22Rv1 (cell line): ENCODE data around the gene H6PD.
A peak's percentile ranks its signal among the peaks of the same experiment; 100 is the strongest.

Experiments used
- H3K27ac ChIP-seq: fragments of 450-650 bp; 2 replicates; pipeline ENCODE4 v1.5.1; 2017
- ZFX ChIP-seq: fragments of 450-650 bp; IDR thresholded peaks from 2 replicates; pipeline ENCODE4 v1.6.1; 2017; ENCODE audit warnings: antibody characterized with exemption, borderline replicate concordance
- TF ChIP-seq, protein P1 (sequence below): fragments of 450-650 bp; IDR thresholded peaks from 2 replicates; pipeline ENCODE4 v1.5.1; 2017; ENCODE audit warnings: mild to moderate bottlenecking

Gene H6PD

DNA sequence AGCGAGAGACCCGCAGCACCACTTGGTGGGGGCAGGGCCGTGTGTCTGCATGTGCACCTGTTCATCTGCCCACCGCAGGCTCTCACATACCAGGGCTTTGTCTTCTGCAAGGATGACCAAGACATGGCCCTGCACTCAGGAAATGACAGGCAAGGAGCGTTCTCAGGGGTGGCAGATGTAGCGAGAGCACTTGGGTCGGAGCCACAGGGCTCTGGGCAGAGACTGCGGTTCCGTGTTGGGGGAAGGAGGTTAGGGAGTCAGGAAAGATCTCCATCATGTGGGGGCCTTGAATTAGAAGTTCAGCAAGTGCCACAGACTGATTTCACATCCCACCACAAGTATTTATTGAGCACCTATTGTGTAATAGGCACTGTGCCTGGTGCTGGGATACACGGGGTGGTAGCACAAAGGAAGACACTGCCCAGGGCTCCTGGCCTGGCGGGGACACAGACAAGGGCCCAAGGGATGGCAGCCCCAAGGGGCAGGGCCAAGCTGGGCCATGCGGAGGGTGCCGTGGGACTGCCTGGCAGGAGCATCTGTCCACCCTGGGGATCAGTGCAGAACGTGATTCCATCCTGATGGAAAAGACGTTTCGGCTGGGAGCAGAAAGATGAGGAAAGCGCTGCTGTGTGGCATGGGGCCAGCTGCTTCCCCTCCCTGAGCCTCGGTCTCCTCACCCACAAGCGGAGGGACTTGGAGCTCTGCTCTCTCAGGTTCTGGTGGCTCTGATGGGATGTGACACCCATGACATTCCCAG, 46.7 kb downstream of the H6PD start:
- TF ChIP-seq, protein P1, sequence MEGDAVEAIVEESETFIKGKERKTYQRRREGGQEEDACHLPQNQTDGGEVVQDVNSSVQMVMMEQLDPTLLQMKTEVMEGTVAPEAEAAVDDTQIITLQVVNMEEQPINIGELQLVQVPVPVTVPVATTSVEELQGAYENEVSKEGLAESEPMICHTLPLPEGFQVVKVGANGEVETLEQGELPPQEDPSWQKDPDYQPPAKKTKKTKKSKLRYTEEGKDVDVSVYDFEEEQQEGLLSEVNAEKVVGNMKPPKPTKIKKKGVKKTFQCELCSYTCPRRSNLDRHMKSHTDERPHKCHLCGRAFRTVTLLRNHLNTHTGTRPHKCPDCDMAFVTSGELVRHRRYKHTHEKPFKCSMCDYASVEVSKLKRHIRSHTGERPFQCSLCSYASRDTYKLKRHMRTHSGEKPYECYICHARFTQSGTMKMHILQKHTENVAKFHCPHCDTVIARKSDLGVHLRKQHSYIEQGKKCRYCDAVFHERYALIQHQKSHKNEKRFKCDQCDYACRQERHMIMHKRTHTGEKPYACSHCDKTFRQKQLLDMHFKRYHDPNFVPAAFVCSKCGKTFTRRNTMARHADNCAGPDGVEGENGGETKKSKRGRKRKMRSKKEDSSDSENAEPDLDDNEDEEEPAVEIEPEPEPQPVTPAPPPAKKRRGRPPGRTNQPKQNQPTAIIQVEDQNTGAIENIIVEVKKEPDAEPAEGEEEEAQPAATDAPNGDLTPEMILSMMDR: no peak
- no peak for TF ChIP-seq ZFX
- H3K27ac ChIP-seq: no peak overlapping the region

DNA sequence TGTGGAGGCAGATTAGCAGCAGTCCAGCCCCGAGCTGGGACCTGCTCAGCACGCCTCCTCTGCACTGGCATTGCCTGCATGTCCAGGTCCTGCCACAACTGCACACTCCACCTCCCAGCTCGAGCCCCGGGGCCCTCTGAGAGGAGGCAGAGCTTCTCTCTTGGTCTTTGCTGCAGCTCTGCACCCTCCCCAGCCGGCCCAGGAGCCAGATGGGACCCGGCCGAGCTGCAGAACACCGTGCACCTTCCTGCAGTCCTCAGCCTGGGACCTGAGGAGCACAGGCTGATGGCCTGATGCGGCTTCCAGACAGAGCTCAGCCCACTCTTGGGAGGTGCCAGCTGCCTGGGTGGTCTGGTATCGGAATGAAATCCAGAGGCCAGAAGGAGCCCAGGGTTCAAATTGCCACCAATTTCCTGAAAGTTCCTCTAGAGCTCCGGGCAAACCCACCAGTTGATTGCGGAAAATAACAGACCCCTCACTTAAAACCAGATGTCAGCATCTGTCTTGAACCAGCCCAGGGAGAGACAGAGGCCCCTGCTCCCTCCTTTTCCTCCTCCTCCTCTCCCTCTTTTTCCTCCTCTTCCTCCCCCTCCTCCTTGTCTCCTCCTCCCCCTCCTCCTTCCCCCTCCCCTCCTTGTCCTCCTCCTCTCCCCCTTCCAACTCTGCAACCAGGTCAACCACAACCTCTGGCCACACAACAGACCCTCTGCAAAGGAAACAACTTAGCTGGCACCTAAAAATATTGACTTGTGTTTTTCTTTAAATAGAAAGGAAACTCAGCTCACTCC, 47.5 kb downstream of the H6PD start:
- TF ChIP-seq ZFX: no peak
- TF ChIP-seq, protein P1: no peak
- no peak overlapping the region for H3K27ac ChIP-seq

DNA sequence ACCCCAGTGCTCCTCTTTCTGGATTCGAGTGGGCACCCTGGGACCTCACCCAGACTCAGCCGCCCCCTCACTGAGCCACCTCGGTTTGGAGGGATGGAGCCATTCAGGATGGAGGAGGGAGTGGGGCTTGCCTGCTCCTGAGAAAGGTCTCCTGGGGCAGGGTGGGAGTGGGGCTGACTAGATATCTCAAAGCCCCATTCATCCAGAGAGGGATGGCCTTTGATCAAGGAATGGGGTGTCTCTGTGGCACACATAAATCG, 48.1 kb downstream of the H6PD start:
- no peak for TF ChIP-seq ZFX
- TF ChIP-seq, protein P1: no peak
- no peak overlapping the region for H3K27ac ChIP-seq

DNA sequence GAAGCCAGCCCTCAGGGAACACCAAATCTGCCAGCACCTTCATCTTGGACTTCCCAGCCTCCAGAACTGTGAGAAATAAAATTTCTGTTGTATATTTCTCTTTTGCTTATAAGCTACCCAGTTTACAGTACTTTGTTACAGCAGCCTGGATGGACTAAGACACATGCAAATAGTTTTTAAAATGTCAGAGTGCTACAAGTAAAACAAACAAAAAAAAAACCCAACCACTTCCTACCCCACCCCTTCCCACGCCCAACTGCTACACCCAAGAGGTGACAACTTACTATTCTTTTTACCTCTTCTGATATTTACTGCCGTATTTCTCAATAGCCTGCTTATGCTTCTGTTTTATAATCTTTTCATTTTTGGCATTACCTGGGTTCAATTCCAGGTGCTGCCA, 49.5 kb downstream of the H6PD start:
- TF ChIP-seq, protein P1: no peak
- TF ChIP-seq ZFX: no peak
- no peak overlapping the region for H3K27ac ChIP-seq

DNA sequence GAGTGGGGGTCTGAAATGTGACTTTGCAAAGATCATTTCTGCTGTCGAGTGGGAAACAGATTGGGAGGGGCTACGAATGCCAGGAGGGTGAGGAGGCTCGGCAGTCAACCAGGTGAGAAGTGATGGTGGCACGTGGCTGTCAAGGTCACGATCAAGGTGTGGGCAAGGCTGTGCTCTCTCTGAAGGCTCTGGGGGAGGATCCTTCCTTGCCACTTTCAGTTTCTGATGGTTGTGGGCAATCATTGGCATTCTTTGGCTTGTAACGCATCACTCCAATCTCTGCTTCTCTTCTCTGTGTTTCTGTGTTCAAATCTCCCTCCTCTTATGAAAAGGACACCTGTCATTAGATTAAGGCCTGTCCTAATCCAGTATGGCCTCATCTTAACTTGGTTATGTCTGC, 52.0 kb downstream of the H6PD start:
- no peak overlapping the region for H3K27ac ChIP-seq
- TF ChIP-seq, protein P1: no peak
- TF ChIP-seq ZFX: no peak

DNA sequence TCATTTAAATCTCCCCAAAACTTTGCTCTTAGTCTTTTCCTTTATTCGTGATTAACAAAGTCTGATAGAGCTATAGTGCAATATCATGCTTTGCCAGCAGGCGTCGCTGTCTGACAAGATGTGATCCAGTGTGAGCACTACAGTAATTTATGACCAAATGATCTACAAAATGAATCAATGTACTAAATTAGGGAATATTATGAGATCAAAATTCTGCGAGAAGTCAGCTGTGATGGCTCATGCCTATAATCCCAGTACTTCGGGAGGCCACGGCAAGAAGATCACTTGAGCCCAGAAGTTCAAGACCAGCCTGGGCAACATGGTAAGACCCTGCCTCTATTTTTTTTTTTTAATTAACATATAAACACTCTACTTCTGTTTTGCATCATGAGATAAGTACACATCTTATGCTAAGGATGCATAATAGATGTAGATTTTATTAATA, 54.5 kb downstream of the H6PD start:
- no peak for TF ChIP-seq ZFX
- TF ChIP-seq, protein P1: peak; percentile 87
- no peak overlapping the region for H3K27ac ChIP-seq
